GM21529 (cell line): ENCODE data around the gene ZNF182.
"Not testable (repeated sequence)": the region's sequence is repeated elsewhere in the genome, so short reads cannot be mapped to it uniquely, and the experiment has no call there.

ENCODE experiments used
- ATAC-seq: cut with Tn5 transposase; IDR thresholded peaks from one replicate; pipeline ENCODE4 v1.9.1; 2021; ENCODE audit not compliant: unreplicated experiment

Gene ZNF182

GRCh38 chrX:48002319-48002718, 1.5 kb downstream of the ZNF182 start:
- ATAC-seq: no peak

GRCh38 chrX:48001260-48001659, 2.5 kb downstream of the ZNF182 start:
- no peak for ATAC-seq

GRCh38 chrX:47992669-47993068, 11.1 kb downstream of the ZNF182 start:
- no peak for ATAC-seq

- no peak for ATAC-seq
Observed at GRCh38 chrX:47992095-47992380, 11.8 kb downstream of the ZNF182 start.

GRCh38 chrX:47991263-47992094, 12.3 kb downstream of the ZNF182 start:
- no peak for ATAC-seq

GRCh38 chrX:47976254-47977151, 27.3 kb downstream of the ZNF182 start:
- no peak for ATAC-seq

GRCh38 chrX:47973235-47973634, 30.6 kb downstream of the ZNF182 start:
- no peak for ATAC-seq

GRCh38 chrX:47965526-47965925, 38.3 kb downstream of the ZNF182 start:
- not testable (repeated sequence) for ATAC-seq

GRCh38 chrX:47961830-47962229, 42.0 kb downstream of the ZNF182 start:
- not testable (repeated sequence) for ATAC-seq

- ATAC-seq: no peak
Observed at GRCh38 chrX:47960406-47960805, 43.4 kb downstream of the ZNF182 start.

- no peak for ATAC-seq
Observed at GRCh38 chrX:47958761-47959342, 44.9 kb downstream of the ZNF182 start.

- ATAC-seq: not testable (repeated sequence)
Observed at GRCh38 chrX:47958206-47958605, 45.6 kb downstream of the ZNF182 start.

- no peak for ATAC-seq
Observed at GRCh38 chrX:47956016-47956415, 47.8 kb downstream of the ZNF182 start.

- not testable (repeated sequence) for ATAC-seq
Observed at GRCh38 chrX:47955295-47955694, 48.5 kb downstream of the ZNF182 start.

- ATAC-seq: no peak
Observed at GRCh38 chrX:47941423-47941822, 62.4 kb downstream of the ZNF182 start.

- no peak for ATAC-seq
Observed at GRCh38 chrX:47940448-47940847, 63.3 kb downstream of the ZNF182 start.

GRCh38 chrX:47936940-47937317, 66.9 kb downstream of the ZNF182 start:
- no peak for ATAC-seq

GRCh38 chrX:47936224-47936939, 67.4 kb downstream of the ZNF182 start:
- ATAC-seq: no peak

GRCh38 chrX:47933946-47934345, 69.8 kb downstream of the ZNF182 start:
- no peak for ATAC-seq

- not testable (repeated sequence) for ATAC-seq
Observed at GRCh38 chrX:47931970-47932369, 71.8 kb downstream of the ZNF182 start.

- ATAC-seq: no peak
Observed at GRCh38 chrX:47927212-47927611, 76.6 kb downstream of the ZNF182 start.
